Activated CD8-positive, alpha-beta memory T cell treated with anti-CD3 and anti-CD28 coated beads, Interleukin-2, amount 10 ng/mL, durations not matched to agents 7 days and 5 days (primary cell): ENCODE results near the gene MT1B. TPM values are rescaled to one million over a fixed set of nuclear protein-coding genes. Genes with fewer than 3 reads are reported as not detected.

Source experiments
- ATAC-seq: fragments of 150-1000 bp; cut with Tn5 transposase; one replicate; pipeline ENCODE4 v1.10.0; 2021; ENCODE audit warnings: moderate library complexity
- CTCF ChIA-PET: fragments of 350-600 bp; sonication (Branson Sonifier 250); formaldehyde crosslinking; loops from one replicate; lab custom pipeline; 2021; ENCODE audit warnings: antibody characterized with exemption; lab: Charles Lee
- DNase-seq: peaks from one replicate; pipeline ENCODE4 v3.0.0-alpha.2; 2020
- H3K27ac Mint-ChIP-seq: one replicate; pipeline ENCODE4 v1.8.0; 2021; ENCODE audit warnings: mild to moderate bottlenecking, mixed read lengths
- H3K27me3 Mint-ChIP-seq: one replicate; pipeline ENCODE4 v1.8.0; 2021; ENCODE audit warnings: mixed read lengths
- H3K36me3 Mint-ChIP-seq: one replicate; pipeline ENCODE4 v1.8.0; 2021; ENCODE audit warnings: mild to moderate bottlenecking, mixed read lengths
- H3K4me1 Mint-ChIP-seq: one replicate; pipeline ENCODE4 v1.8.0; 2021; ENCODE audit warnings: mixed read lengths
- H3K4me3 Mint-ChIP-seq: one replicate; pipeline ENCODE4 v1.8.0; 2021; ENCODE audit warnings: mild to moderate bottlenecking, moderate library complexity, mixed read lengths
- H3K9me3 Mint-ChIP-seq: one replicate; pipeline ENCODE4 v1.8.0; 2022; ENCODE audit warnings: low read depth, mixed read lengths
- total RNA-seq, 2 experiments: library from RNA; stranded (reverse); gene quantifications; one replicate each; pipeline ENCODE4 v1.2.3, GENCODE V29; 2021

Gene MT1B
- total RNA-seq, 2 experiments from 2014 or later = not detected

DNA sequence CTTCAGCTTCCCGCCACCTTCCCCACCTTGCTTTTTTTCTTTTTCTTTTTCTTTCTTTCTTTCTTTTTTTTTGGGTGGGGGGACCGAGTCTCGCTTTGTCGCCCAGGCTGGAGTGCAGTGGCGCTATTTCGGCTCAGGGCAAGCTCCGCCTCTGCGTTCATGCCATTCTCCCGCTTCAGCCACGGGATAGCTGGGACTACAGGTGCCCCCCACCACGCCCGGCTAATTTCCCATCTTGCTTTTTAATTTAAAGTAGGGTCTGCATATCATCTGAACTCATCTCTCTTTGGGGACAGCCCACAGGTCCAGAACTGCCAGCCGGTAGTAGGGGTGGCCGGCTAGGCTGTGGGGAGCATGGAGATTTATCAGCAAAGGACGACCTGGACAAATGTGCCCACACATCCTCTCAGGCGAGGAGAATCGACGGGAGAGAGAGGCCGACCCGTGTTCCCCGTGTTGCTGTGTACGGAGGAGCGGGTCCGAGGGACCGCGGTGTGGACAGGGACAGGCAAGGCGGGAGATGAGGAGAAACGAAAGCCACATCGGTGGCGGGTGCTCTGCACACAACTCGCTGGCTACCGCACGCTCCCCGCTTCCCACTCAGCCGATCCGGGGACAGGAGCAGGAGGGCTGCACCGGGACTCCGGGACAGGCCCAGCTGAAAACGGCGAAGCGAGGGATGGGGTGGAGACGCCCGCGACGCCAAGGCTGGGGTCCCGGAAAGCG lies 16.8 kb upstream of the MT1B start:
- peak; percentile 18 for ATAC-seq
- peak overlapping the region; percentile 45 for H3K4me3 Mint-ChIP-seq
- H3K4me1 Mint-ChIP-seq = peaks cover 43% of the 10 kb centered on the region

DNA sequence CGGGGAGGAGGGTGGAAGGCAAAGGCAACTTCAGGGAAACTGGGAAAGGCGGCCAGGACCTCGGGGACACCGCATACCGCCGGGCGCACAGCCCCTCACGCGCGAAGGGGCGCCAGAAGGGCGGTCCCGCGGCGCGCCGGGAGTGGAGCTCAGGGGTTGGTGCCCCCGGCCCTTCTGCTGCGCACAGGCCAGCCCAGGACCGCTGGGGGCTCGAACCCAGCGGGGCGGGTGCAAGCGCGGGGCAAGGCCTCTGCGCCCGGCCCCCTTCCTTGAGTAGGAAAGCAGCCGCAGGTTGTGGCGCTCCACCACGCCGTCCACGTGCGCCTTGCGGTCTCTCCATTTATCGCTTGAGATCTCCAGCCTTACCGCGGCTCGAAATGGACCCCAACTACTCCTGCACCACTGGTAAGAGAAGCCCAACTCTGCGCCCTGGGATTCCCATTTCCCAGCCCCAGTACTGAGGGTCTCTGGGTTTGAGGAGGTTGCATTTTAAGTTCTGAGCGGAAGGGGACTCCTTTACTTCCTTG lies 16.2 kb upstream of the MT1B start:
- Mint-ChIP-seq H3K36me3 (no peaks in the 10 kb centered on the region), H3K9me3 (no peaks in the 10 kb centered on the region), H3K27ac (peak overlapping the region; percentile 28), H3K4me3 (peak overlapping the region; percentile 45), H3K4me1 (peaks cover 37% of the 10 kb centered on the region), H3K27me3 (peaks cover 97% of the 10 kb centered on the region)
- ATAC-seq = peak; percentile 20
- DNase-seq = no peak
- CTCF ChIA-PET = no interaction called here

More for the DNA sequence above, 16.8 kb upstream of the MT1B start:
- DNase-seq = no peak
- CTCF ChIA-PET = interaction anchor here (1.2 to 1.9 kb wide), 2 partner anchors 9 to 67 kb away, joined by 6 to 7 read pairs; no protein-coding TSS in a partner anchor
- H3K36me3 Mint-ChIP-seq = no peaks in the 10 kb centered on the region
- H3K27me3 Mint-ChIP-seq = peaks cover 96% of the 10 kb centered on the region
- H3K9me3 Mint-ChIP-seq = no peaks in the 10 kb centered on the region
- no peak overlapping the region for H3K27ac Mint-ChIP-seq

DNA sequence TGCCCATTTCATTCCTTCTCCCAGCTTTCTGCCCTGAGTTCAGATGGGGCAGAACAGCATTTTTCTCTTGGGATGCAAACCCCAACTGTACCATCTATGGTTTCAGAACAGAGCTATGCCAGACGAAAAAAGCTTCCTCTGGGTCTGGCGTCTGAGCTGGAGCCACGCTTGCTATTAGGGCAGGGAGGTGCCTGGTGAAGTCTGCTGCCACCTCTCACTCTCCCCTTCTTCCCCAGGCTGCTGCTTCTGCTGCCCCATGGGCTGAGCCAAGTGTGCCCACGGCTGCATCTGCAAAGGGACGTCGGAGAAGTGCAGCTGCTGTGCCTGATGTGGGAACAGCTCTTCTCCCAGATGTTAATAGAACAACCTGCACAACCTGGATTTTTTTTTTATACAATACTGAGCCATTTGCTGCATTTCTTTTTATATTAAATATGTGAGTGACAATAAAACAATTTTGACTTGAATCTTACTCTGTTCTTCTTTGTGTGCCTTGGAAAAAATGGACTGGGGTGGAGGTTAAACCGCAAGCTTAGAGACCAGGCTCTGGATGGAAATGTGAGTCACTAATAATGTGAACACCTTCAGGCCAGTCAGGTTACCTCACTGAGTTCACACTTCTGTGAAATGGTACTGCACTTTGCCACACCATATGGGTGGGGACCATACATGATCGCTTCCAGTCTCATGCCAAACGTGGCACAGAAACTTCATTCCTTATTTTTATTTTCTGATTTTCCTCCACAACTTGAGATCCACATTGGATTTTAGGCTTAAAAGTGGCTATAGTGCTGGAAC lies 14.9 kb upstream of the MT1B start:
- Mint-ChIP-seq H3K27me3 (peaks cover 94% of the 10 kb centered on the region), H3K9me3 (no peaks in the 10 kb centered on the region), H3K4me3 (no peak overlapping the region), H3K4me1 (peaks cover 32% of the 10 kb centered on the region), H3K36me3 (no peaks in the 10 kb centered on the region), H3K27ac (no peak overlapping the region)
- ATAC-seq (no peak), DNase-seq (no peak)
- CTCF ChIA-PET = interaction anchor here (1.0 to 1.5 kb wide), 2 partner anchors 11 to 36 kb away, joined by 3 to 4 read pairs; partner anchors contain the start of gene MT1E

DNA sequence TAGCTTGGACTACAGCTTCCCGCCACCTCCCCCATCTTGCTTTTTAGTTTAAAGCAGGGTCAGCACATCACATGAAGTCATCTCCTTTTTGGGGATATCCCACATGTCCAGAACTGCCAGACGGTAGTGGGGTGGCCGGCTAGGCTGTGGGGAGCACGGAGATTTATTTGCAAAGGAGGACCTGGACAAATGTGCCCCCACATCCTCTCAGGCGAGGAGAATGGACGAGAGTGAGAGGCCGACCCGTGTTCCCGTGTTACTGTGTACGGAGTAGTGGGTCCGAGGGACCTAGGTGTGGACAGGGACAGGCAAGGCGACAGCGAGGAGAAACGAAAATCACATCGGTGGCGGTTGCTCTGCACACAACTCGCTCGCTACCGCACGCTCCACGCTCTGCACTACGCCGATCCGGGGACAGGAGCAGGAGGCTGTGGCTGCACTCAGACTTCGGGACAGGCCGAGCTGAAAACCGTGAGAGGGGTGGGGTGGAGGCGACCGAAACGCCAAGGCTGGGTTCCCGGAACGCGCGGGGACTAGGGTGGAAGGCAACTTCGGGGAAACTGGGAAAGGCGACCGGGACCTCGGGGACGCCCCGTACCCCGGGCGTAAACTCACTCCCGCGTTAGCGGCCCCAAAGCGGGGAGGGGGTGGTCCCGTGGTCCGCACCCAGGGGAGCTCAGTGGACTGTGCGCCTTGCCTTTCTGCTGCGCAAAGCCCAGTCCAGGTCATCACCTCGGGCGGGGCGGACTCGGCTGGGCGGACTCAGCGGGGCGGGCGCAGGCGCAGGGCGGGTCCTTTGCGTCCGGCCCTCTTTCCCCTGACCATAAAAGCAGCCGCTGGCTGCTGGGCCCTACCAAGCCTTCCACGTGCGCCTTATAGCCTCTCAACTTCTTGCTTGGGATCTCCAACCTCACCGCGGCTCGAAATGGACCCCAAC lies 13.6 kb upstream of the MT1B start, which contains the start of gene MT1A:
MT1A (plus strand) TSS at position 853 of the 937 bp plus-strand sequence; CDS start at position 926, 73 bp downstream.
- Mint-ChIP-seq H3K27me3 (peaks cover 92% of the 10 kb centered on the region), H3K36me3 (no peaks in the 10 kb centered on the region), H3K27ac (no peak within 1 kb of the TSS), H3K4me1 (peaks cover 37% of the 10 kb centered on the region), H3K4me3 (peak within 1 kb of the TSS; percentile 63), H3K9me3 (no peaks in the 10 kb centered on the region)
- DNase-seq (no peak), ATAC-seq (peak; percentile 59)
- CTCF ChIA-PET = interaction anchor here (0.8 to 1.5 kb wide), 4 partner anchors 12 to 64 kb away, joined by 3 to 4 read pairs (median 3); partner anchors contain the start of gene MT1E

DNA sequence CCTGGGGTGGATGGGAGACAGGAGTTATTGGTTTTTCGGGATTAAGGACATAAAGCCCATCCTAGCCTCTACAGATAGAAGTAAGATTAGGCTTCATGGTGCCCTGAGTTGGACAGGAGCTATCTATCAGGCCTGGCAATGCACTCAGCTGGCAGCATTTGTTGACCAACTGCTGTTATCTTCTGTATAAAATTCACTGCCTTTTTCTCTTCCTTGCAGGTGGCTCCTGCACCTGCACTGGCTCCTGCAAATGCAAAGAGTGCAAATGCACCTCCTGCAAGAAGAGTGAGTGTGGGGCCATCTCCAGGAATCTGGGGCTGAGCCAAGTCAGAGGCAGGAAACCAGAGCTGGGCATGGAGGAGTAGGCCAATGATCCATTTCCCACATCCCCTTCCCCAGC lies 12.6 kb upstream of the MT1B start:
- CTCF ChIA-PET = interaction anchor here (0.9 to 1.4 kb wide), 3 partner anchors 13 to 62 kb away, joined by 3 to 5 read pairs (median 3); partner anchors contain the start of gene MT1E
- H3K27me3 Mint-ChIP-seq = peaks cover 84% of the 10 kb centered on the region
- H3K4me1 Mint-ChIP-seq = peaks cover 44% of the 10 kb centered on the region
- ATAC-seq (no peak), DNase-seq (no peak)
- no peak overlapping the region for H3K27ac Mint-ChIP-seq
- no peak overlapping the region for H3K4me3 Mint-ChIP-seq
- no peaks in the 10 kb centered on the region for H3K36me3 Mint-ChIP-seq
- H3K9me3 Mint-ChIP-seq = no peaks in the 10 kb centered on the region

DNA sequence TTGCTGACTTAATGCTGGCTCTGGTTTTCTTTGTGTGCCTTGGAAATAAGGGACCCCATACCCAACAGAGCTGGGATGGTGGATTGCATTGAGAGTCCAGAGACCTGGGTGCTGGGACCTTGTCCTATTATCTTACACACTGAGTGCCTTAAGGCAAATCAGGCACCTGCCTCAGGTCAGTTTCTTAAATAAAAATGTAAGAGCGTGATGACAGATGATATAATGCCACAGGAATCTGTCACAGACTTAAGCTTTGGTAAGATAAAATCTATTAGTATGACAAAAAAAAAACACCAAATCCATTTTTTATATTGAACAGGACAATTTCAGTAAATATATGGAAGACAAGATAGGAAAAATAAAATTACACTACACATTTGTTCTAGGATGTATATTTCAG lies 11.6 kb upstream of the MT1B start:
- Mint-ChIP-seq H3K9me3 (no peaks in the 10 kb centered on the region), H3K27me3 (peaks cover 77% of the 10 kb centered on the region), H3K4me3 (no peak overlapping the region), H3K4me1 (peaks cover 41% of the 10 kb centered on the region), H3K36me3 (no peaks in the 10 kb centered on the region), H3K27ac (no peak overlapping the region)
- ATAC-seq (no peak), DNase-seq (no peak)
- CTCF ChIA-PET = interaction anchor here (1.2 to 4.7 kb wide), 3 partner anchors 14 to 61 kb away, joined by 3 to 38 read pairs (median 4); partner anchors contain the start of gene MT1E

DNA sequence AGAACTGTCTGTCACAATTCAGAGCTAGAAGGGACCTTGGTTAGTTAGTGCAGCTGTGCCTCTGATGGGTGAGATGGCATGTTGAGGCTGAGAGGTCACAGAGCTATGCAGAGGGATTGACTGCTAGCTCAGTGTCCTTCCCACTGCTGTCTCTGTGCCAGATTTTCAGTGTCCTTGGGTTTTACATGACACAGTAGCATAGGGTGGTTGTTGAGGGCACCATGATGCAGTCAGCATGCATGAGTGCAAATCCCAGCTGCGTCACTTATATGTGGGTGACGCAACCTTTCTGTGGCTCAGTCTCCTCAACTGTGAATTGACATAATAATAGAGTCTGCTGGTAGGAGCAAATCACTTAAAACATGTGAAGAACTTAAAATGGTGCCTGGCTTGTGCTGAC lies 10.5 kb upstream of the MT1B start:
- H3K36me3 Mint-ChIP-seq = no peaks in the 10 kb centered on the region
- ATAC-seq (no peak), DNase-seq (no peak)
- peaks cover 72% of the 10 kb centered on the region for H3K27me3 Mint-ChIP-seq
- H3K4me1 Mint-ChIP-seq = peaks cover 33% of the 10 kb centered on the region
- no peak overlapping the region for H3K27ac Mint-ChIP-seq
- no peak overlapping the region for H3K4me3 Mint-ChIP-seq
- H3K9me3 Mint-ChIP-seq = no peaks in the 10 kb centered on the region
- CTCF ChIA-PET = interaction anchor here (0.6 to 4.7 kb wide), 6 partner anchors 11 to 107 kb away, joined by 3 to 38 read pairs (median 4); partner anchors contain the start of genes MT1E and MT1H

DNA sequence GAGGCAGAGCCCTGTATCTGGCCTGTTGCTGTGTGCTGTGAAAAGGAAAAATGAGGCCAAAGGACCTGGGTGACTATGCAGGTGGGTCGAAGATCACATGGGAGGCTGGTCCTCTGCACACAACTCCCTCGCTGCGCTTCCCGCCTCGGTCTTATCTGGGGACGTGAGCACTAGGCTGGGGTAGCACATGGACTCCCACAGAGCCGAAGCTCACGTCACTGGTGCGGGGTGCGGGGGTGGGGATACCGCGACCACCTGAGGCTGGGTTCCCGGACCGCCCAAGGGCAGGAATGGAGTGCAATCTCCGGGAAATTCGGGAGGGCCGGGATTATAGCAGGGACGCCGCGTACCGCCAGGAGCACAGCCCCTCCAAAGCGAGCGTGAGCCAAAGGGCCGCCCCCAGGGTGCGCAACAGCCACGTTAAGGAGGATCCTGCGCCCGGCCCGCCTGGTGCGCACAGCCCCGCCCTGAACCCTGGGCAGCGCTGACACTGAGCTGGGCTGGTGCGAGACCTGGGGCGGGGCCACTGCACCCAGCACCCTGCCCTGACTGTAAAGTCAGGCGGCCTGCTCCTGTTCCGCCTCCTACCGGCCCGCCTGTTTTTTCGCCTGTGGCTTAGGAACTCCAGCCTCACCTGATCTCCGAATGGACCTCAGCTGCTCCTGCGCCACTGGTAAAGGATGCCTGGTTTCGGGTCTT lies 8.5 kb upstream of the MT1B start:
- Mint-ChIP-seq H3K27ac (peak overlapping the region; percentile 47), H3K27me3 (peaks cover 64% of the 10 kb centered on the region), H3K36me3 (no peaks in the 10 kb centered on the region), H3K4me3 (peak overlapping the region; percentile 60), H3K4me1 (peaks cover 23% of the 10 kb centered on the region), H3K9me3 (no peaks in the 10 kb centered on the region)
- ATAC-seq = peak; percentile 100
- CTCF ChIA-PET = interaction anchor here (0.6 to 4.7 kb wide), 26 partner anchors 9 to 309 kb away, joined by 3 to 38 read pairs (median 4); partner anchors contain the start of genes BBS2, MT1E, MT1F and MT2A
- DNase-seq = peak; percentile 91

DNA sequence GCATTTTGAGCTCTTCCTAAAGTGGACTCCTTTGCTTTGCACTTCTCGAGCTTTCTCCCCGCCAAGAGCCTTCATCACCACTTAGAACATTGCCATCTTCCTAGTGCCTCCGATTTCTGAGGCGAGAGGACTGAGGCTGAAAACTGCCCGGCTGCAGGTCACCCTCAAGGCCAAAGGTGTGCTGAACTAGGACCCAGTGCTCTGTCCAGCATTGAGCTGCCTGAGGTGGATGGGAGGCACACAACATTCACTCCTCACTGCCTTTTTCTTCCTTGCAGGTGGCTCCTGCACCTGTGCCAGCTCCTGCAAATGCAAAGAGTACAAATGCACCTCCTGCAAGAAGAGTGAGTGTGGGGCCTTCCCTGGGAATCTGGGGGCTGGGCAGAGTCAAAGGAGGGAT lies 7.9 kb upstream of the MT1B start:
- ATAC-seq = no peak
- Mint-ChIP-seq H3K4me3 (peak overlapping the region; percentile 60), H3K36me3 (no peaks in the 10 kb centered on the region), H3K27me3 (peaks cover 64% of the 10 kb centered on the region), H3K9me3 (no peaks in the 10 kb centered on the region), H3K4me1 (peaks cover 20% of the 10 kb centered on the region), H3K27ac (peak overlapping the region; percentile 47)
- DNase-seq = no peak
- CTCF ChIA-PET = interaction anchor here (0.6 to 4.7 kb wide), 26 partner anchors 9 to 308 kb away, joined by 3 to 38 read pairs (median 4); partner anchors contain the start of genes BBS2, MT1E, MT1F and MT2A

DNA sequence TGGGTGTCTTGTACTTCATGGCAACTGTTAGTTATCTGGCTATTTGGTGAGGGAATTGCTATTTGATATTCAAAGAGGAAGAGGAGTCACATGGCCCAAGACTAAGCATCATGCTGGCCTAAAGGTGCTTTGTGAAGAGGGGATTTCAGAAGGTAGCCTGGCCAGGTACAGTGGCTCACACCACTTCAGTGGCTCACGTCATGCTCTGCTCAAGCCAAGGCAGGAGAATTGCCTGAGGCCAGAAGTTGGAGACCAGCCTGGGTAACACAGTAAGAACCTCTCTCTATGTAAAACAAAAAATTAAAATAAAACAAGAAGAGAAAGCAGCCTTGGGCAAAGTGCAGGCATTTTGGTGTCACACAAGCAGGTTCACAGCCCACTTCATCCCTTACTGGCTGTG lies 6.4 kb upstream of the MT1B start:
- Mint-ChIP-seq H3K4me1 (peaks cover 20% of the 10 kb centered on the region), H3K36me3 (no peaks in the 10 kb centered on the region), H3K27me3 (peaks cover 59% of the 10 kb centered on the region), H3K4me3 (no peak overlapping the region), H3K9me3 (no peaks in the 10 kb centered on the region), H3K27ac (no peak overlapping the region)
- ATAC-seq = no peak
- CTCF ChIA-PET = interaction anchor here (2.4 kb wide), 1 partner anchor 16 kb away, joined by 22 read pairs; no protein-coding TSS in a partner anchor
- no peak for DNase-seq

DNA sequence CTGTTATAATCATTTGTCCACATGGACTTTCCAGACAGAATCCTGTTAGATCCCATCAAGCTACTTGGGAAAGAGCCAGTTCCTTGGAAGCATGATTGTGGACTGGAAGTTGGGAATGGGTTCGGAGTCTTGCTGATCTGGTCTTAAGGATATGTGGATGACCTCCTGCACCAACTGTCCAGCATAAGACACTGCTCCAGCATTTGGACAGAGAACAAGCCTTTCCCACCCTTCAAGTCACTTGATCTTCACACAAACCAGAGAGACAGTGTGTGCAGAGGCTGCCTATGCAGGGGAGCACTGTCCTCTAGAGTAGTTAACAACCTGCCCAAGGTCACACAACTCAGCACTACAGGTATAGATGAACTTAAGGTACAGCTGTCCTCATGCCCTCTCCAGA lies 5.8 kb upstream of the MT1B start:
- H3K27me3 Mint-ChIP-seq = peaks cover 54% of the 10 kb centered on the region
- DNase-seq (no peak), ATAC-seq (no peak)
- no peak overlapping the region for H3K27ac Mint-ChIP-seq
- no peak overlapping the region for H3K4me3 Mint-ChIP-seq
- peaks cover 20% of the 10 kb centered on the region for H3K4me1 Mint-ChIP-seq
- no peaks in the 10 kb centered on the region for H3K9me3 Mint-ChIP-seq
- H3K36me3 Mint-ChIP-seq = no peaks in the 10 kb centered on the region
- CTCF ChIA-PET = interaction anchor here (1.8 kb wide), 1 partner anchor 17 kb away, joined by 5 read pairs; no protein-coding TSS in a partner anchor
